ENCODE results near the gene GRIK4.

DNA sequence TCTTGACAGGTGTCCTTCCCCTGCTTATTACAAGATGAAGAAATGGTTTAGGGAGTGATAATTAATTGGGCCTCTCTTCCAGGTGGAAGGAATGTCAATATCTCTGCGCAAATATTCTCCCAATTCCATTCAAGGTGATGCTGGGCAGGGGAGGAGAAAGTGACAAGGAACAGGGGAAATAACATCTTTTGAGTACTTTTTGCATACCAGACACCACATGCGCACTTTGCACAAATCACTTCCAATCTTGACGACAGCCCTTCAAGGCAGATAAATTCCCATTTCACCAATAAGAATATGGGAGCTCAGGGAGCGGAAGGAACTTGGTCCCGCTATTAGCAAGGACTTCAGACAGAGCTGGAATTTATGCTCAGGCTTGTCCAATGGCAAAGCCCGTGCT lies 367.2 kb downstream of the GRIK4 start:
- TF ChIP-seq POLR2A (IDR thresholded peaks at IDR 0.05; ENCODE audit: low read depth, low read length) (no peak), POLR2AphosphoS5 (IDR thresholded peaks at IDR 0.05; ENCODE audit: low read depth, low read length) (no peak), TAF1 (IDR thresholded peaks at IDR 0.05; ENCODE audit: borderline replicate concordance, low read depth, low read length) (no peak)

All from GM12892 (cell line).